Activated naive CD4-positive, alpha-beta T cell treated with anti-CD3 and anti-CD28 coated beads, Interleukin-2, amount 50 U/mL, for 24 hours (primary cell): ENCODE data around the gene CWC27.

ENCODE experiments used
- H3K27ac Mint-ChIP-seq: one replicate; pipeline ENCODE4 v1.8.0; 2021; ENCODE audit warnings: mild to moderate bottlenecking, mixed read lengths
- H3K27me3 Mint-ChIP-seq: one replicate; pipeline ENCODE4 v1.8.0; 2021; ENCODE audit warnings: mixed read lengths
- H3K36me3 Mint-ChIP-seq: one replicate; pipeline ENCODE4 v1.8.0; 2021; ENCODE audit warnings: mixed read lengths
- H3K4me1 Mint-ChIP-seq: one replicate; pipeline ENCODE4 v1.8.0; 2021; ENCODE audit warnings: mixed read lengths
- H3K4me3 Mint-ChIP-seq: one replicate; pipeline ENCODE4 v1.8.0; 2021; ENCODE audit warnings: mild to moderate bottlenecking, mixed read lengths
- H3K9me3 Mint-ChIP-seq: one replicate; pipeline ENCODE4 v1.8.0; 2021; ENCODE audit warnings: mixed read lengths

The CWC27 gene

GRCh38 chr5:64949331-64949730 is 180.6 kb downstream of the CWC27 start:
- Mint-ChIP-seq H3K27ac (no peak overlapping the region), H3K4me1 (no peaks in the 10 kb centered on the region), H3K4me3 (no peak overlapping the region), H3K9me3 (no peaks in the 10 kb centered on the region), H3K27me3 (no peaks in the 10 kb centered on the region), H3K36me3 (peaks cover 15% of the 10 kb centered on the region)

GRCh38 chr5:64952951-64953673 is 184.4 kb downstream of the CWC27 start:
- Mint-ChIP-seq H3K4me1 (no peaks in the 10 kb centered on the region), H3K27me3 (no peaks in the 10 kb centered on the region), H3K9me3 (no peaks in the 10 kb centered on the region), H3K4me3 (no peak overlapping the region), H3K27ac (no peak overlapping the region), H3K36me3 (peaks cover 6% of the 10 kb centered on the region)

- H3K9me3 Mint-ChIP-seq, result no peaks in the 10 kb centered on the region
- H3K4me1 Mint-ChIP-seq, result no peaks in the 10 kb centered on the region
- no peak overlapping the region for H3K4me3 Mint-ChIP-seq
- H3K27me3 Mint-ChIP-seq, result no peaks in the 10 kb centered on the region
- no peak overlapping the region for H3K27ac Mint-ChIP-seq
- no peaks in the 10 kb centered on the region for H3K36me3 Mint-ChIP-seq
These were observed 185.8 kb downstream of the CWC27 start for GRCh38 chr5:64954518-64954917.

GRCh38 chr5:64958757-64959391 is 190.1 kb downstream of the CWC27 start:
- H3K9me3 Mint-ChIP-seq, result no peaks in the 10 kb centered on the region
- no peaks in the 10 kb centered on the region for H3K4me1 Mint-ChIP-seq
- H3K36me3 Mint-ChIP-seq, result peaks cover 5% of the 10 kb centered on the region
- no peak overlapping the region for H3K4me3 Mint-ChIP-seq
- H3K27ac Mint-ChIP-seq, result no peak overlapping the region
- no peaks in the 10 kb centered on the region for H3K27me3 Mint-ChIP-seq

- no peaks in the 10 kb centered on the region for H3K9me3 Mint-ChIP-seq
- H3K4me3 Mint-ChIP-seq, result no peak overlapping the region
- H3K36me3 Mint-ChIP-seq, result peaks cover 5% of the 10 kb centered on the region
These were observed 194.5 kb downstream of the CWC27 start for GRCh38 chr5:64963278-64963677.

GRCh38 chr5:64968591-64969110 is 199.9 kb downstream of the CWC27 start:
- Mint-ChIP-seq H3K27ac (no peak overlapping the region), H3K9me3 (no peaks in the 10 kb centered on the region)

More at GRCh38 chr5:64963278-64963677, 194.5 kb downstream of the CWC27 start:
- Mint-ChIP-seq H3K27ac (no peak overlapping the region), H3K4me1 (no peaks in the 10 kb centered on the region), H3K27me3 (no peaks in the 10 kb centered on the region)

GRCh38 chr5:64969578-64969977 is 200.8 kb downstream of the CWC27 start:
- H3K36me3 Mint-ChIP-seq, result peaks cover 23% of the 10 kb centered on the region
- no peak overlapping the region for H3K4me3 Mint-ChIP-seq
- peaks cover 7% of the 10 kb centered on the region for H3K4me1 Mint-ChIP-seq
- H3K27me3 Mint-ChIP-seq, result no peaks in the 10 kb centered on the region
- H3K27ac Mint-ChIP-seq, result no peak overlapping the region
- no peaks in the 10 kb centered on the region for H3K9me3 Mint-ChIP-seq

More at GRCh38 chr5:64968591-64969110, 199.9 kb downstream of the CWC27 start:
- Mint-ChIP-seq H3K36me3 (peaks cover 17% of the 10 kb centered on the region), H3K27me3 (no peaks in the 10 kb centered on the region), H3K4me1 (peaks cover 7% of the 10 kb centered on the region), H3K4me3 (no peak overlapping the region)

- Mint-ChIP-seq H3K4me1 (peaks cover 7% of the 10 kb centered on the region), H3K4me3 (no peak overlapping the region), H3K27me3 (no peaks in the 10 kb centered on the region), H3K9me3 (no peaks in the 10 kb centered on the region), H3K27ac (no peak overlapping the region), H3K36me3 (peaks cover 23% of the 10 kb centered on the region)
These were observed 202.8 kb downstream of the CWC27 start for GRCh38 chr5:64971513-64971912.

- H3K9me3 Mint-ChIP-seq, result no peaks in the 10 kb centered on the region
- H3K27me3 Mint-ChIP-seq, result no peaks in the 10 kb centered on the region
- H3K4me1 Mint-ChIP-seq, result peaks cover 7% of the 10 kb centered on the region
- H3K36me3 Mint-ChIP-seq, result peaks cover 23% of the 10 kb centered on the region
- no peak overlapping the region for H3K4me3 Mint-ChIP-seq
- no peak overlapping the region for H3K27ac Mint-ChIP-seq
These were observed 203.3 kb downstream of the CWC27 start for GRCh38 chr5:64971990-64972389.

GRCh38 chr5:64972591-64972990 is 203.9 kb downstream of the CWC27 start:
- Mint-ChIP-seq H3K36me3 (peaks cover 23% of the 10 kb centered on the region), H3K4me1 (peaks cover 7% of the 10 kb centered on the region), H3K4me3 (no peak overlapping the region), H3K27me3 (no peaks in the 10 kb centered on the region), H3K27ac (no peak overlapping the region), H3K9me3 (no peaks in the 10 kb centered on the region)

GRCh38 chr5:64973215-64973614 is 204.5 kb downstream of the CWC27 start:
- peaks cover 7% of the 10 kb centered on the region for H3K4me1 Mint-ChIP-seq
- no peak overlapping the region for H3K4me3 Mint-ChIP-seq
- no peaks in the 10 kb centered on the region for H3K27me3 Mint-ChIP-seq
- H3K27ac Mint-ChIP-seq, result no peak overlapping the region
- no peaks in the 10 kb centered on the region for H3K9me3 Mint-ChIP-seq
- peaks cover 27% of the 10 kb centered on the region for H3K36me3 Mint-ChIP-seq

GRCh38 chr5:64977779-64978178 is 209.0 kb downstream of the CWC27 start:
- no peaks in the 10 kb centered on the region for H3K4me1 Mint-ChIP-seq
- H3K27ac Mint-ChIP-seq, result no peak overlapping the region
- no peak overlapping the region for H3K4me3 Mint-ChIP-seq
- no peaks in the 10 kb centered on the region for H3K9me3 Mint-ChIP-seq
- no peaks in the 10 kb centered on the region for H3K27me3 Mint-ChIP-seq
- H3K36me3 Mint-ChIP-seq, result peaks cover 28% of the 10 kb centered on the region

- no peak overlapping the region for H3K27ac Mint-ChIP-seq
- H3K4me3 Mint-ChIP-seq, result no peak overlapping the region
- no peaks in the 10 kb centered on the region for H3K27me3 Mint-ChIP-seq
- no peaks in the 10 kb centered on the region for H3K9me3 Mint-ChIP-seq
- H3K36me3 Mint-ChIP-seq, result peaks cover 20% of the 10 kb centered on the region
- H3K4me1 Mint-ChIP-seq, result no peaks in the 10 kb centered on the region
These were observed 209.8 kb downstream of the CWC27 start for GRCh38 chr5:64978546-64978945.

GRCh38 chr5:64979531-64979930 is 210.8 kb downstream of the CWC27 start:
- H3K4me3 Mint-ChIP-seq, result no peak overlapping the region
- H3K4me1 Mint-ChIP-seq, result no peaks in the 10 kb centered on the region
- H3K36me3 Mint-ChIP-seq, result peaks cover 13% of the 10 kb centered on the region

GRCh38 chr5:64980176-64980575 is 211.4 kb downstream of the CWC27 start:
- Mint-ChIP-seq H3K36me3 (peaks cover 15% of the 10 kb centered on the region), H3K27ac (no peak overlapping the region), H3K4me1 (no peaks in the 10 kb centered on the region), H3K27me3 (no peaks in the 10 kb centered on the region), H3K9me3 (no peaks in the 10 kb centered on the region), H3K4me3 (no peak overlapping the region)

More at GRCh38 chr5:64979531-64979930, 210.8 kb downstream of the CWC27 start:
- no peaks in the 10 kb centered on the region for H3K27me3 Mint-ChIP-seq
- no peaks in the 10 kb centered on the region for H3K9me3 Mint-ChIP-seq
- H3K27ac Mint-ChIP-seq, result no peak overlapping the region

GRCh38 chr5:64987768-64988167 is 219.0 kb downstream of the CWC27 start:
- Mint-ChIP-seq H3K9me3 (peaks cover 21% of the 10 kb centered on the region), H3K27me3 (no peaks in the 10 kb centered on the region), H3K4me3 (no peak overlapping the region), H3K27ac (no peak overlapping the region), H3K36me3 (peaks cover 38% of the 10 kb centered on the region), H3K4me1 (peaks cover 6% of the 10 kb centered on the region)
